HepG2 (cell line): ENCODE measurements around the gene AEN. TPM values are rescaled to one million over a fixed set of nuclear protein-coding genes. Genes with fewer than 3 reads are reported as not detected.

Experiments
- GMEB2 ChIP-seq: IDR thresholded peaks from 2 replicates; pipeline ENCODE4 v1.6.1; 2016; ENCODE audit warnings: missing biosample characterization, missing genetic modification reagents, low read depth
- KDM1A ChIP-seq: IDR thresholded peaks from 2 replicates; pipeline ENCODE4 v1.6.1; 2016; ENCODE audit warnings: missing compliant biosample characterization
- KDM2A ChIP-seq: sonication (generic); formaldehyde crosslinking; IDR thresholded peaks from 2 replicates; pipeline ENCODE4 v1.4.0; 2020; ENCODE audit warnings: low read depth, missing genetic modification reagents, borderline replicate concordance
- KDM5B ChIP-seq: sonication (generic); formaldehyde crosslinking; IDR thresholded peaks from 2 replicates; pipeline ENCODE4 v1.4.0; 2020; ENCODE audit warnings: missing genetic modification reagents, mild to moderate bottlenecking, borderline replicate concordance
- KLF13 ChIP-seq: sonication (generic); formaldehyde crosslinking; IDR thresholded peaks from 2 replicates; pipeline ENCODE4 v1.4.0; 2020; ENCODE audit warnings: mild to moderate bottlenecking, missing genetic modification reagents
- NCOA1 ChIP-seq: sonication (generic); formaldehyde crosslinking; IDR thresholded peaks from 2 replicates; pipeline ENCODE4 v1.9.0; 2021; ENCODE audit warnings: missing genetic modification reagents
- NFE2 ChIP-seq: sonication (generic); formaldehyde crosslinking; IDR thresholded peaks from 2 replicates; pipeline ENCODE4 v1.4.0; 2020; ENCODE audit warnings: missing genetic modification reagents
- NFRKB ChIP-seq: fragments of 450-650 bp; IDR thresholded peaks from 2 replicates; pipeline ENCODE4 v1.6.1; 2017
- POLR2A ChIP-seq, 2 experiments: IDR thresholded peaks; 2 replicates each; pipeline ENCODE4 v1.6.1; 2011; ENCODE audit warnings: low read depth in 2 of 2, low read length in 2 of 2, mild to moderate bottlenecking in 1 of 2, moderate library complexity in 1 of 2; ENCODE audit not compliant: insufficient read depth in 1 of 2
- POLR2AphosphoS5 ChIP-seq: IDR thresholded peaks from 2 replicates; pipeline ENCODE4 v1.6.1; 2012; ENCODE audit warnings: low read depth, low read length
- REL ChIP-seq: sonication (generic); formaldehyde crosslinking; conservative IDR thresholded peaks from 2 replicates; pipeline ENCODE4 v1.8.0; 2022; ENCODE audit warnings: mild to moderate bottlenecking, missing genetic modification reagents, moderate library complexity
- RORA ChIP-seq: sonication (generic); formaldehyde crosslinking; IDR thresholded peaks from 2 replicates; pipeline ENCODE4 v1.5.0; 2020; ENCODE audit warnings: mild to moderate bottlenecking, missing genetic modification reagents, moderate library complexity
- ZBTB7B ChIP-seq: sonication (generic); formaldehyde crosslinking; IDR thresholded peaks from 2 replicates; pipeline ENCODE4 v1.4.0; 2020; ENCODE audit warnings: missing genetic modification reagents
- ZNF574 ChIP-seq: sonication (generic); formaldehyde crosslinking; IDR thresholded peaks from 2 replicates; pipeline ENCODE4 v1.4.0; 2020; ENCODE audit warnings: missing genetic modification reagents
- ZNF878 ChIP-seq: sonication (generic); formaldehyde crosslinking; IDR thresholded peaks from 2 replicates; pipeline ENCODE4 v1.8.1; 2023; ENCODE audit warnings: mild to moderate bottlenecking, missing genetic modification reagents, moderate library complexity
- polyA plus RNA-seq, 8 experiments: library from polyadenylated mRNA; depleted of rRNA in 3 of 8; stranded (reverse) in 7 of 8; unstranded in 1 of 8; fragments of >200 nt; fragmentation: Illumina TruSeq in 4 of 8; extraction: Trizol in 4 of 8; gene quantifications; 2 replicates each; pipeline versions ENCODE4 v1.2.1 to v1.2.3, GENCODE V29; 2011 to 2016; ENCODE audit warnings: low read depth in 4 of 8, missing spikeins in 1 of 8, mixed read lengths in 1 of 8; ENCODE audit not compliant: insufficient read depth in 1 of 8
- total RNA-seq, 5 experiments: library from RNA; depleted of rRNA; stranded (reverse); fragments of >200 nt; fragmentation: Illumina TruSeq; extraction: Trizol; gene quantifications; 2 replicates each; pipeline ENCODE4 v1.2.3, GENCODE V29; 2016; ENCODE audit warnings: low read depth in 1 of 5
- TF ChIP-seq, protein P1 (sequence below): sonication (generic); formaldehyde crosslinking; IDR thresholded peaks from 2 replicates; pipeline ENCODE4 v1.4.0; 2020; ENCODE audit warnings: mild to moderate bottlenecking, missing genetic modification reagents
- TF ChIP-seq, protein P2 (sequence below): sonication (generic); formaldehyde crosslinking; IDR thresholded peaks from 2 replicates; pipeline ENCODE4 v1.4.0; 2020; ENCODE audit warnings: missing genetic modification reagents
- TF ChIP-seq, protein P3 (sequence below): sonication (generic); formaldehyde crosslinking; IDR thresholded peaks from 2 replicates; pipeline ENCODE4 v1.4.0; 2020; ENCODE audit warnings: missing genetic modification reagents

AEN gene
- total and polyA plus RNA-seq, 2 of the 13 experiments (the other 11 are each of a cell fraction or from before 2014, with no cell fraction given), result 51.3 to 118 TPM

DNA sequence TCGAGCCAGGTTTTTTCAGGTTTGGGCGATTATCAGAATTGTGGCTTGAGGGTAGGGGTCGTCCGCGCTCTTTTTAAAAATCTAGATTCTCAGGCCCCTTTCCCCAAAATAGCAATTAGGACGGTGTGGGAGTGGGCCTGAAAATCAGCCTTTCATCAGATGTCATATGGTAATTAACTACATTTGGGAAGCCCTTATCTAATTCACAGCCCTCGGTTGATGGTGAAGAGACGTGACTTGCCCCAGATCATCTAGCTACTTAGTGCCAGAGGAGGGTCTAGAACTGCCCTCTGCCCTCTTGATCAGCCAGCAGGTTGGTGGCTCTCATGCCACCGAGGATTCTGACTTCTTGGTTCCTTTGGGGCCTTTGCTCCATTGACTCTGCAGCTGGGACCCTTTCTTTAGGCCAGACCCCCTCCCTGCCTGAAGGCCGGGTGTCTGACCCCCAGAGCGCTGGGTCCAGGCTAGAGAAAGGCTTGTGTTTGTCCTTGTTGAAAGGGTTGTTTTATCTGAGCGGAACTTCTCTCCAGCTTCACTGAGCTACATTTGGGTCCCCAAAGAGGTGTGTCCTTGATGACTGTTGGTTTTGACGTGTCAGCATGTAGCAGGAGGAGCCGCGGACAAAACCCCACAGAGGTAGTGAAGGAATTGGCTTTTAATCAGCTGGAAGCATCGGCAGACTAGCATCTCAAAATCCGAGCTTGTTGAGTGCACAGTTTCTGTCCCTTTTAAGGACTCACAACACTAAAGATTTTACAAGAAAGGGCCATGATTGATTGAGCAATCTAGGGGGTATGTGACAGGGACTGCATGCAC lies 857 bp downstream of the AEN start (continued):
- TF ChIP-seq REL (CRISPR knock-in tag) (no peak), NFE2 (CRISPR knock-in tag) (no peak), GMEB2 (CRISPR knock-in tag) (no peak), POLR2A (IDR thresholded peaks at IDR 0.05; ENCODE audit: insufficient read depth in 1 of 2, low read depth in 2 of 2, low read length in 2 of 2) (peak; percentile 51 to 63; a peak in 2 of 4 replicates), NFRKB (no peak), ZNF574 (0 out of 2 replicates have a peak, but pooled peaks have one; percentile 18), ZBTB7B (CRISPR knock-in tag) (0 out of 2 replicates have a peak, but pooled peaks have one; percentile 25), KLF13 (CRISPR knock-in tag) (no peak), POLR2AphosphoS5 (peak; percentile 61; the same call in 1 of the 2 replicates), ZNF878 (CRISPR knock-in tag) (0 out of 2 replicates have a peak, but pooled peaks have one; percentile 27), KDM2A (CRISPR knock-in tag) (0 out of 2 replicates have a peak, but pooled peaks have one; percentile 2), NCOA1 (CRISPR knock-in tag) (no peak), RORA (no peak), KDM5B (CRISPR knock-in tag) (no peak), KDM1A (no peak)
- TF ChIP-seq, protein P1, sequence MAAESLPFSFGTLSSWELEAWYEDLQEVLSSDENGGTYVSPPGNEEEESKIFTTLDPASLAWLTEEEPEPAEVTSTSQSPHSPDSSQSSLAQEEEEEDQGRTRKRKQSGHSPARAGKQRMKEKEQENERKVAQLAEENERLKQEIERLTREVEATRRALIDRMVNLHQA (CRISPR knock-in tag), result no peak
- TF ChIP-seq, protein P2, sequence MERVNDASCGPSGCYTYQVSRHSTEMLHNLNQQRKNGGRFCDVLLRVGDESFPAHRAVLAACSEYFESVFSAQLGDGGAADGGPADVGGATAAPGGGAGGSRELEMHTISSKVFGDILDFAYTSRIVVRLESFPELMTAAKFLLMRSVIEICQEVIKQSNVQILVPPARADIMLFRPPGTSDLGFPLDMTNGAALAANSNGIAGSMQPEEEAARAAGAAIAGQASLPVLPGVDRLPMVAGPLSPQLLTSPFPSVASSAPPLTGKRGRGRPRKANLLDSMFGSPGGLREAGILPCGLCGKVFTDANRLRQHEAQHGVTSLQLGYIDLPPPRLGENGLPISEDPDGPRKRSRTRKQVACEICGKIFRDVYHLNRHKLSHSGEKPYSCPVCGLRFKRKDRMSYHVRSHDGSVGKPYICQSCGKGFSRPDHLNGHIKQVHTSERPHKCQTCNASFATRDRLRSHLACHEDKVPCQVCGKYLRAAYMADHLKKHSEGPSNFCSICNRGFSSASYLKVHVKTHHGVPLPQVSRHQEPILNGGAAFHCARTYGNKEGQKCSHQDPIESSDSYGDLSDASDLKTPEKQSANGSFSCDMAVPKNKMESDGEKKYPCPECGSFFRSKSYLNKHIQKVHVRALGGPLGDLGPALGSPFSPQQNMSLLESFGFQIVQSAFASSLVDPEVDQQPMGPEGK, result peak; percentile 43; the same call in 1 of the 2 replicates
- TF ChIP-seq, protein P3, sequence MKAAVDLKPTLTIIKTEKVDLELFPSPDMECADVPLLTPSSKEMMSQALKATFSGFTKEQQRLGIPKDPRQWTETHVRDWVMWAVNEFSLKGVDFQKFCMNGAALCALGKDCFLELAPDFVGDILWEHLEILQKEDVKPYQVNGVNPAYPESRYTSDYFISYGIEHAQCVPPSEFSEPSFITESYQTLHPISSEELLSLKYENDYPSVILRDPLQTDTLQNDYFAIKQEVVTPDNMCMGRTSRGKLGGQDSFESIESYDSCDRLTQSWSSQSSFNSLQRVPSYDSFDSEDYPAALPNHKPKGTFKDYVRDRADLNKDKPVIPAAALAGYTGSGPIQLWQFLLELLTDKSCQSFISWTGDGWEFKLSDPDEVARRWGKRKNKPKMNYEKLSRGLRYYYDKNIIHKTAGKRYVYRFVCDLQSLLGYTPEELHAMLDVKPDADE (CRISPR knock-in tag), result no peak
